NCI-H1436 (cell line): ENCODE data around the gene LDB3.

Experiments used
- DNase-seq: peaks from one replicate; lab custom pipeline; 2025; lab: John Stamatoyannopoulos, UW

Gene LDB3

GRCh38 chr10:86685893-86686632 lies 17.8 kb downstream of the LDB3 start:
- DNase-seq, result no peak

GRCh38 chr10:86686972-86687371 lies 18.7 kb downstream of the LDB3 start:
- no peak for DNase-seq

GRCh38 chr10:86687750-86688149 lies 19.4 kb downstream of the LDB3 start:
- DNase-seq, result no peak

GRCh38 chr10:86688398-86688921 lies 20.1 kb downstream of the LDB3 start:
- peak; percentile 52 for DNase-seq

GRCh38 chr10:86689146-86689545 lies 20.8 kb downstream of the LDB3 start:
- no peak for DNase-seq

- DNase-seq, result no peak
Observed at GRCh38 chr10:86690231-86690630, 21.9 kb downstream of the LDB3 start.

- no peak for DNase-seq
Observed at GRCh38 chr10:86690657-86691084, 22.4 kb downstream of the LDB3 start.

- no peak for DNase-seq
Observed at GRCh38 chr10:86691333-86692022, 23.2 kb downstream of the LDB3 start.

GRCh38 chr10:86692023-86692514 lies 23.8 kb downstream of the LDB3 start:
- DNase-seq, result no peak

- DNase-seq, result no peak
Observed at GRCh38 chr10:86692664-86693063, 24.4 kb downstream of the LDB3 start.

- DNase-seq, result no peak
Observed at GRCh38 chr10:86693275-86693674, 25.0 kb downstream of the LDB3 start.

- no peak for DNase-seq
Observed at GRCh38 chr10:86693721-86694369, 25.5 kb downstream of the LDB3 start.

GRCh38 chr10:86698207-86698940 lies 30.1 kb downstream of the LDB3 start:
- DNase-seq, result no peak

GRCh38 chr10:86699125-86699524 lies 30.8 kb downstream of the LDB3 start:
- no peak for DNase-seq

- no peak for DNase-seq
Observed at GRCh38 chr10:86699541-86699940, 31.2 kb downstream of the LDB3 start.

- no peak for DNase-seq
Observed at GRCh38 chr10:86699991-86700840, 31.9 kb downstream of the LDB3 start.

- no peak for DNase-seq
Observed at GRCh38 chr10:86700851-86701617, 32.7 kb downstream of the LDB3 start.

- no peak for DNase-seq
Observed at GRCh38 chr10:86703176-86703575, 34.9 kb downstream of the LDB3 start.

- no peak for DNase-seq
Observed at GRCh38 chr10:86705139-86705538, 36.8 kb downstream of the LDB3 start.

GRCh38 chr10:86705905-86706304 lies 37.6 kb downstream of the LDB3 start:
- DNase-seq, result no peak
